Pulmonary artery endothelial cell (primary cell): ENCODE data around the gene NME1. TPM values are rescaled to one million over a fixed set of nuclear protein-coding genes. Genes with fewer than 3 reads are reported as not detected.
A peak's percentile ranks its signal among the peaks of the same experiment; 100 is the strongest.
"Not testable (repeated sequence)": the region's sequence is repeated elsewhere in the genome, so short reads cannot be mapped to it uniquely, and the experiment has no call there.

ENCODE experiments used
- DNase-seq: peaks from one replicate; pipeline ENCODE4 v3.0.0-alpha.2; 2011; ENCODE audit warnings: low read depth, low spot score
- total RNA-seq: library from RNA; depleted of rRNA; stranded (reverse); fragments of >200 nt; gene quantifications from 2 replicates; pipeline ENCODE4 v1.2.3, GENCODE V29; 2014

NME1 gene
- total RNA-seq, 1 donor from 2014 or later = 186 TPM

DNA sequence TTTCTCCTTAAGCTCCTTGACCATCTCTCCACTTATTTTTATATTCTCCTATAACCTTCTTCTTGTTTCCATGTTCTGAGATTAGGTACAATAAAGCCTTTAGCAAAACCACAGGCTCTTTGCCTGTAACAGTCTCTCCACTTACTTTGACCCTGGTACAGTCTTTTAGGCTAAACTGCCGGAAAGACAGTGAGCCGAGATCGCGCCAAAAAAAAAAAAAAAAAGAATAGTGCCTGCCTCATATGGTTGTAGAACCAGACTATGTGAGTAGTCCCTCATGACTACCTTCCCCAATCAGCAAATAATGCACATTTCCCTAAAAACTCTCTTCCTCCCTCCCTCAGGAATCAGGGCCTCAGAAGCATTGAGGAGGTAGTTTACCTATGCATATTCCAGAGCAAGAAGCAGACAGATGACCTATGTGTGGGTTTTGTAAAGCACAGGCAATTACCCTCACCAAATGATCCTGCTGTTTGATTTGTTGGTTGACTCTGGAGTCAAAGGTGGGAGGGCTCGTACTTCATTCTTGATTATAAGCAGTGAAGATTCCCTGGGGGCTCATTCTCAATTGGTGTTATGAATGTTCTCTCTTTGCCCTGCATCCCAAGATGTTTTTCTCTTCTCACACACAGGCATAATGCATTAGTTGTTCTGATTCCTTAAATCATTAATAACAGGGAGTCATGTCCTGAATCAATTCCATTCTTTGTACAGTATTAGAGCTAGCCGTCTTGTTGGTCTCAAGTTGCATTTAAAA, 8.9 kb upstream of the NME1 start:
- no peak for DNase-seq

DNA sequence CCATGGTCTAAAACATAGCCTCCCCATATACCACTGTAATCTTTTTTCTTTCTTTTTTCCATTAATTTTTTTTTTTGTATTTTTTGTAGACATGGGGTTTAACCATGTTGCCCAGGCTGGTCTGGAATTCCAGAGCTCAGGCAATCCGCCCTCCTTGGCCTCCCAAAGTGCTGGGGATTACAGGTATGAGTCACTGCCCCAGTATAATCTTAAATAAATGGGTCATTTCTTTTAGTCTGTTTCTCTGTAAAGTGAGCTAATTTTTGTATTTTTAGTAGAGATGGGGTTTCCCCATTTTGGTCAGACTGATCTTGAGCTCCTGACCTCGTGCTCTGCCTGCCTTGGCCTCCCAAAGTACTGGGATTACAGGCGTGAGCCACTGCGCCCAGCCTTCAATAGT, 5.7 kb upstream of the NME1 start:
- no peak for DNase-seq

DNA sequence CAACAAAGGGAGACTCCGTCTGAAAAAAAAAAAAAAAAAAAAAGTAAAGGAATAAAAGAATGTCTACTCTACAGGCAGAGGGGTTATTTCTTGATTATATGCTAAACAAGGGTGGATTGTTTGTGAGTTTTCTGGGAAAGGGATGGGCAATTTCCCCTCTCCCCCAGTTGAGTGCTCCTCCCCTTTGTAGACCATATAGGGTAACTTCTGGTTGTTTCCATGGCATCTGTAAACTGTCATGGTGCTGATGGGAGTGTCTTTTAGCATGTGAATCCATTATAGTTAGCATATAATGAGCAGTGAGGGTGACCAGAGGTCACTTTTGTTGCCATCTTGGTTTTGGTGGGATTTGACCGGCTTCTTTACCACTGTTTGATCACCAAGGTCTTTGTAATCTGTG, 4.2 kb upstream of the NME1 start:
- DNase-seq = no peak

DNA sequence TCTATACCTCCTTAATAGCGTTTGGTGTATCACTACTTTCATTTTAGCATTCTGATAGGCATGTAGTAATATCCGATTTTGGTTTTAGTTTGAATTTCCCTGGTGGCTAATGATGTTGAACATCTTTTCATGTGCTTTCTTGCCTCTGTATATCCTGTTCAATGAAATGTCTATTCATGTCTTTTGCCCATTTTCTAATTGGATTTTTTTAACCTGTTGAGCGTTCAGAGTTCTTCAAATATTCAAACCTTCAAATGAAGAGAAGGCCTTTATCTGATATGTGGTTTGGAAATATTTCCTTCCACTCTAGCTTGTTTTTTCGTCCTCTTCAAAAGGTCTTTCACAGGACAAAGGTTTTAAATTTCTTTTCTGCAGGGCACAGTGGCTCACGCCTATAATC, 2.4 kb upstream of the NME1 start:
- no peak for DNase-seq

DNA sequence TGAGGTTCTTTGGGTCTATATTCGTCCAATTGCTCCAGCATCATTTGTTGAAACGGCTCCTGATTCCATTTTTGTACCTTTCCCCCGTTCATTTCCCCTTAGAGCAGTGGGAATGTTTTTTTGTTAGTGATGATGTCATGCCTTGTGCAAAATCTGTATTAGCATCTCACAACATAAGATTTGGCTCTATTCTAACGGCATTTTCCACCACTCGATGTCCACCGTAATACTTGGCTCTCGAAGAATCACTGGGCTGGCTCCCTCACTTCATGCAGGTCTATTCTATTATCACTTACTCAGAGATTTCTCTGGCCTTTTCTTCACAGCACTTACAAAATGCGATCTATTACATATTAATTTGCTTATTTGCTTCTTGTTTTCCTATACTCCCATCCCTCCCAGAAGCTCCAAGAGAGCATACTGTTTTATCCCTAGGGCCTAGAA, 571 bp upstream of the NME1 start:
- DNase-seq = no peak

DNA sequence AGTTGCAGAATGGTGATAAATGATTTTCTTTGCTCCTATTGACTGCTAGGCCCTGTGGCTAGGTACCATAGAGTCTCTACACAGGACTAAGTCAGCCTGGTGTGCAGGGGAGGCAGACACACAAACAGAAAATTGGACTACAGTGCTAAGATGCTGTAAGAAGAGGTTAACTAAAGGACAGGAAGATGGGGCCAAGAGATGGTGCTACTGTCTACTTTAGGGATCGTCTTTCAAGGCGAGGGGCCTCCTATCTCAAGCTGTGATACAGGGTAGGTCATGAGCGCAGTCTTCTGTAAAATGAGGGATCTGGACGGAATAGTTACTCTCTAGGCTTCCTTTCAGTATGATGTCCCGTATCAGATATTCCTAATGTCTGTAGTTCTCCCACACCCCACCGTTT, 817 bp downstream of the NME1 start:
- DNase-seq = no peak

DNA sequence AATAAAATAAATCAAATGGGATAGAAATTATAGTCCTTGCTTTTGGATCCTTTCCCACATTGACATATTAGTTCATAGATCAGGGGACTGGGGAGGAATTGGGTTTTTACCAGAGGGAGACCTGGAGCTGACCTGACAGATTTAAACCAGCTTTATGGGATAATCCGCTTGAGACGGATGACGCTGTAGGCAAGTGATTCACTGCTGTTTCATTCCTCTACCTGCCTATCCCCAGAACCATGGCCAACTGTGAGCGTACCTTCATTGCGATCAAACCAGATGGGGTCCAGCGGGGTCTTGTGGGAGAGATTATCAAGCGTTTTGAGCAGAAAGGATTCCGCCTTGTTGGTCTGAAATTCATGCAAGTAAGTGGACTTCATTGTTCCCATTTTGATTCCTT, 2.1 kb downstream of the NME1 start:
- no peak for DNase-seq

DNA sequence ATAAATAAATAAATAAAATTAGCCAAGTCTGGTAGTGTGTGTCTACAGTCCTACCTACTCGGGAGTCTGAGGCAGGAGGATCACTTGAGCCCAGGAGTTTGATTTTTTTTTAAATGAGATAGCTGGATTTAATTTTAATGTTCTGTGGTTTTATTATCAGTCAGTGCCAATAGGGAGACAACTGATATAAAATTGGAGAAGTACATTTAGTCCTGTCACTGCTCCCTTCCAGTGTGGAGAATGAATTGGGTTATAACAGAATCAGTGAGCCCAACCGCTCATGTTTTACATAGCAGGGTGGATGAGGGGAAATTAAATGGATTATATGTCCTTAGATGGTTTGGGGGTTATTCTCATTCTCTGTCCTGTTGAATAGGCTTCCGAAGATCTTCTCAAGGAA, 6.2 kb downstream of the NME1 start:
- DNase-seq = no peak

DNA sequence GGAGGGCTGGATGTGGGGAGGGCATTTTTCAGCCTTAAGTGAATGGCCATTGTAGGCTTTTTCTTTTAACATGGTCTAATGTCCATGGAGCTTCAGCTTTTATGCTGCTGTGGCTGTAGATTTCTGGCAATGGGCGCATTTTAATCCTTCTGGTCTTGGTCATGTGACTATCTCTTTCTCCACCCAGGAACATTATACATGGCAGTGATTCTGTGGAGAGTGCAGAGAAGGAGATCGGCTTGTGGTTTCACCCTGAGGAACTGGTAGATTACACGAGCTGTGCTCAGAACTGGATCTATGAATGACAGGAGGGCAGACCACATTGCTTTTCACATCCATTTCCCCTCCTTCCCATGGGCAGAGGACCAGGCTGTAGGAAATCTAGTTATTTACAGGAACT, 8.2 kb downstream of the NME1 start:
- DNase-seq = no peak

DNA sequence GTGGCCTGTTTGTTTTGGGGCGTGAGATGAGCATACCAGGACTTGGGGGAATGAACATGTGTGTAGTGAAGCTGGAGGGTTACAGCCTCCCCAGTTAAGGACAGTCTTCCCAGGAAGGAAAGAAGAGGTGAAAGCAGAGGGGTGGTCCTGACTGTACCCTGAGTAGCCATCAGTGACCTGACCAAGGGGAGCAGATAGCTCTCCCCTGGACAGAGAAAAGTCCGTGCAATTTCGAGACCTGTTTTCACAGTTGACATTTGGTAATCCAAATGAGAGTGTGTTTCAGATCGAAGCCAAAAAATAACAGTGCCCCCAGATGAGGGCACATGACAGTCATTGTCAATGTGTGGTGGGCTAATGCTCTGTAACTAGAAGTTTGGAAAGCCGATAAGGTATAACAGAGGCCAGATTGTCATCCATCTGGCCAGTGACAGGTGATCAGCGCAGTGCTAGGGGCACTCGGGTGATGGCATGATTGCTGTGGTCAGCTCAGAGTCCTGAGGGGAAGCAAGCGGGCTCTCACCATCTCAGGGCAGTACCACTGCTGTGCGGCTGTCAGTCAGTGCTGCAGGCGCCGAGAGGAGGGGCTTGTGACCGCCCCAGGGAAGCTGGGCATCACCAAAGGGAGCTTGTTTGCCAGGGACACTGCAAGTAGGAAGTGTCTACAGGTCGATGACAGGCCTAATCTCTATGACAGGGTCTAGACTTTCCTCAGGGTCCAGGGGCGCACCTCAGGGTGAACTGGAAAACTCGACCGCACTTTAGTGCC, 11.7 kb downstream of the NME1 start:
- no peak for DNase-seq

DNA sequence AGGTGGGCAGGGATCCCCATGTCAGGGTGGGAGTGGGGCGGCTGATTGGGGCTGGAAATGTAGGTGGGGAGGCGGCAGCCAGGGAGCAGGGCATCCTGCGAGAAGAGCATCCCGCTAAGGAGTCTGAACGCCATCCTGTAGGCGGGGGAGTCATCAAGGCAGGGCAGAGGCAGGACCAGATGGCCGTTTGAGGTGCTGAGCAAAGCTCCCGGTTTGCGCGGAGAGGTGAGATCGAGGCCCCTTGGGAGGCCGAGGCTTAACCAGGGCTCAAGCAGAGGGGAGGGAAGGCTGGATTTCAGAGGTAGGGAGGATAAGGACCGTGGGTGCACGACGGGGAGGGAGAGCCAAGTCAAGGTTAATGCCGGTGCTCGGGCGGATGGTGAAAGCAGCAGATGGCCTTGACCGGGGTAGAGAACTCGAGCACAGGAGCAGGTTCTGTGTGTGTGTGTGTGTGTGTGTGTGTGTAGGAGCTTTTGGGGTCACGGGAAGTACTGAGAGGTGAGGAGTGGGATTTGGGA, 12.4 kb downstream of the NME1 start:
- DNase-seq = no peak

DNA sequence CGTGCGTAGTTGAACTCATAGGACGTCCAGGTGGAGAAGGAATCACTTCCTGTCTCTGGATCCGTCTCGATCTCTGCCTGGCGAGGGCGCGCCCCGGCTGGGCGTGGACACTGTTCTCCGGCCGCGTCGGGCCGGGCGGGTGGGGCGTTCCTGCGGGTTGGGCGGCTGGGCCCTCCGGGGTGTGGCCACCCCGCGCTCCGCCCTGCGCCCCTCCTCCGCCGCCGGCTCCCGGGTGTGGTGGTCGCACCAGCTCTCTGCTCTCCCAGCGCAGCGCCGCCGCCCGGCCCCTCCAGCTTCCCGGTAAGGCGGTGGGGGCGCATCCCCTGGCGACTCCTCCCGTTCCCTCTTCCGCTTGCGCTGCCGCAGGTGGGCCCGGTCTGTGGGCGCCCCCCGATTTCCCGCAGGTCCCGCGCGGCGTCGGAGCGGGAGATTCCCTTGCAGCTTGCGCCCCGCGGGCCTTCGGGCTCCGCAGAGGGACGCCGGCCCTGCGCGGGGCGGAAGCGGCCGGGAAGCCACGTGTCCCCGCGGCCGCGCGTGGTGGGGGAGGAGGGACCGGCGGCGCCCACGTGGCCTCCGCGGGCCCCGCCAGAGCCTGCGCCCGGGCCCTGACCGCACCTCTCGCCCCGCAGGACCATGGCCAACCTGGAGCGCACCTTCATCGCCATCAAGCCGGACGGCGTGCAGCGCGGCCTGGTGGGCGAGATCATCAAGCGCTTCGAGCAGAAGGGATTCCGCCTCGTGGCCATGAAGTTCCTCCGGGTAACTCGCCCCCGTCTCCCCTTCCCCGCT, 13.0 kb downstream of the NME1 start, which contains the start of gene NME2:
TSS of gene NME2 (plus strand) at position 214 of the 789 bp plus-strand sequence. CDS start at position 634, 420 bp downstream.
- DNase-seq = peak; percentile 33

DNA sequence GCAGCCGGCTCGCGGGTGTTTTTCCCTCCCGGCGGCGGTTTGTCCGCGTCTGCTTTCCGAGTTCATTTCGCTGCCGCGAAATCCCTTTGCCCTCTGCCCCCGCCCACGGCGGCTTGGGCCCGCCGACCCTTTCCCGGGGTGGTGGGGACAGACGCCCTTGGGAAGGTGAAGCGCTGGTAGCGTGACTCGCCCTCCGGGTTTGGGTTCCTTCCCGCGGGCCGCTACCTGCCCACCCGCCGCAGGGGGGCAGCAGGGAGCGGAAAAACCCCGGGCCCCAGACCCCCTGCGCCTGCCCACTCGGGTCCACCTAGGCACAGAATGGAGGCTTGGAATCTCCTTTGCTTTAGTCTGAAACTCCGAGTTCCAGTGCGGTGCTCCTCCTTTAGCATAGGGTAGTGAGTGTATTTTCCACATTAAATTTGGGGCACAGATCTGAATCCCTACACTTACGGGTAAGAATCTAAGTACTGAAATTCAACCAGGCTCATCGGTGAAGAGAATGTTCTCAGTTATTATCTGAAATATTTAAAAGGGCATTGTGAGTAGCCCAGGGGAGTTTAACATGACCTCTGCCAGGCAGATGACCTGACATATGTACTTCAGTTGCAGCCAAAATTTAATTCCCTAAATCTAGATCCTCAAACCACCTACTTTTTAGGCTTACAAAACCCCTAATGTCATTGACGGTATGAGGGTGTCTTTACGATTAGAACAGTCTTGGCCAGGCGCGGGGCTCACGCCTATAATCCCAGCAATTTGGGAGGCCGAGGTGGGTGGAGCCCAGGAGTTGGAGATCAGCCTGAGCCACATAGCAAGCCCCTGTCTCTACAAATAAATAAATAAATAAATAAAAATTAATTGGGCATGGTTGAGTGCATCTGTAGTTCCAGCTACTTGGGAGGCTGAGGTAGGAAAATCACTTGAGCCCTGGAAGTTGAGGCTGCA, 13.9 kb downstream of the NME1 start:
- DNase-seq = no peak

DNA sequence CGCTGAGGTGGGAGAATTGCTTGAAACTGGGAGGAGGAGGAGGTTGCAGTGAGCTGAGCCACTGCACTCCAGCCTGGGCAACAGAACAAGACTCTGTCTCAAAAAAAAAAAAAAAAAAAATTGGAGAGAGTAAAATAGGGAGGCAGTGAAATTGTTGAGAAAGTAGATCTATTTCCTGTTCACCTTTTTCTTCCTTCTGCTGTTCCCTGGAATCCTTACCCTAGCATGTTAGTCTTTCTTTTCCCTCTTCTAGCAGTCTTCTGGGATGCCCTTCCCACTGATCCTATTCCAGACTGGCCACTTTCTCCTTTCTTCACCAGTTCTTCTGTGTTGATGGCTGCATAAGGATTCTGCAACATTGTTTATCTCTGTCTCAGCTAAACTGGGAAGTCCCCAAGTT, 16.0 kb downstream of the NME1 start:
- DNase-seq = no peak

DNA sequence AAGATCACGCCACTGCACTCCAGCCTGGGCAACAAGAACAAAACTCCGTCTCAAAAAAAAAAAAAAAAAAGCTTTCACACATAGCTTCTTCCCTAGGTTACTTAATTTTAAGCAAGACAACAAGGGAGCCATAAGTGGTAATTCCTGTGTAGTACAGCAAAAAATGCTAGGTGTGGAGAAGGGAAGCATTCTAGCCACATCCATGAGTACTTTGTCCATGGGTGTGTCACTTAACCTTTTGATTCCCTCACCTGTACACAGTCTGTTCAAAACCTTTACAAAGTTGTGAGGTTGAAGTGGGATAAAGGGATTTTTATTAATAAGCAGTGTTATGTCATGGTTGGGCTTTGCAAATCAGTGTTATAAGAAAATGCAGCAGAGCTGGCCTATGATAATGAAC, 17.4 kb downstream of the NME1 start:
- no peak for DNase-seq

DNA sequence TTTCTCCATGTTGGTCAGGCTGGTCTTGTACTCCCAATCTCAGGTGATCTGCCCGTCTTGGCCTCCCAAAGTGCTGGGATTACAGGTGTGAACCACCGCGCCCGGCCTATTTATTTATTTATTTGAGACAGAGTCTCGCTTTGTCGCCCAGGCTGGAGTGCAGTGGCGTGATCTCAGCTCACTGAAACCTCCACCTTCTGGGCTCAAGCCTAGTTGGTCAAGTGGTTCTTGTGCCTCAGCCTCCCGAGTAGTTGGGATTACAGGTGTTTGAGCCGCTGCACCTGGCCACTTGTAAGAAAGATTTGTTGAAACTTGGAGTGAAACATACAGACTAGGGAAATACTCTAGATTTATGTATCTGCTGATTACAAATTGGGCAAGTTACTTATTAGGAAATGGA, 18.7 kb downstream of the NME1 start:
- DNase-seq = not testable (repeated sequence)

DNA sequence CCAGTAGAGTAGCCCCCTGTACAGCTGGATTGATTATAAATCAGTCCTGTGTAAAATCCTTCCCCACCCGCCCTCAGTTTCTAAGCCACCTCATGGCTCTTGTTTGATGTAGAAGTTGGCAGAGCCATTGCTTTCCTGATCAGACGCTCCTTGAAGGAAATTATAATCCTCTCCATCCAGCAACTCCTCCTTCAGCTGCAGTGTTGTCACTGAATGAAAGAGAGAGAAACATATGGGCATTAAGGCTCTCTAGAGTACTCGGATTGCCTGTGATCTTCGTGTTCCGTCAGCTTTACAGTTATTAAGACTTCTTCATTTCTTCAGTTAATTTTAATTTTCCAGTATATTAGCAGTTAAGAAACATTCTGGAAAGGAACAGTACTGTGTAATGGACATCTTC, 27.1 kb downstream of the NME1 start:
- DNase-seq = no peak

DNA sequence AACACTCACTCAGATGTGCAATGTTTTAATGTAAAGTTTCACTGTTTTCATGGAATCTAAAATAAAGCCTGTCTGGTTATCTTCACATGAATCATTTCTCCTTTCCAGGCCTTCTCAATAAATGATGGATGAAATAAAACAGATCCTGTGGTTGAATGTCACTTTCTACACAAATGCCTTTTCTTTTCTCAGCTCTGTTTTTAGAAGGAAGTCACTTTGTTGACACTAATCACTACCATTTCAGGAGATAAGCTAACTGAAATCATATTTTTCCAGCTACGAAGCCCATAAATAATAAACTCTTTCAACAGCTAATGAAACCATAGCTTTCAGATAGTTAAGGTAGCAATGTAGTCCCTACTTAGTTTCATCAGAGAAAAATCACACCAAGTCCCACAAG, 30.8 kb downstream of the NME1 start:
- no peak for DNase-seq

DNA sequence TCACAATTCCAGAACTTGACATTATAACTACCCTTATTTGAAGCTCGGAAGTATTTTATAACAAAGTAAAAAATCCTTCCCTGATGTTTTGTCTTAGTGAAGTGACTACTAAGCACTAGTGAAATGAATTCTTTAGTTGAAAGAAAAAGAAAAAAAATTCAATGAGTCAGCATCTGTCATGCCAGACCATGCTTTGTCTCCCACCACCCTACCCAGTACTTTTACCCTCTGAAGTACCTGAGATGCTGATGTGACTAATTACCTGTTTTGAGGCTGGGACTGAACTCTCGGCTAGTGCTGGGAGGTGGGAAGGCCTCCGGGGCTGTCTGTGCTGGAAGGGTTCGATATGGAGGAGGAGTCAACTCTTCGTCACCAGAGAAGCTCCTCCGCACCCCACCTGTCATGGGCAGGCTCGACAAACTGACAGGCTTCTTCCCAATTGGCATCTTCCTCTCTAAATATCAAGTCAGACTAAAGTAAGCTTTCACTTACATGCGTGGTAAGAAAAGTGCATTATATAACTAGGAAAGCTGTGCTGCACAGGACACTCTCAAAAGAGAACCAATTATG, 32.5 kb downstream of the NME1 start:
- no peak for DNase-seq

DNA sequence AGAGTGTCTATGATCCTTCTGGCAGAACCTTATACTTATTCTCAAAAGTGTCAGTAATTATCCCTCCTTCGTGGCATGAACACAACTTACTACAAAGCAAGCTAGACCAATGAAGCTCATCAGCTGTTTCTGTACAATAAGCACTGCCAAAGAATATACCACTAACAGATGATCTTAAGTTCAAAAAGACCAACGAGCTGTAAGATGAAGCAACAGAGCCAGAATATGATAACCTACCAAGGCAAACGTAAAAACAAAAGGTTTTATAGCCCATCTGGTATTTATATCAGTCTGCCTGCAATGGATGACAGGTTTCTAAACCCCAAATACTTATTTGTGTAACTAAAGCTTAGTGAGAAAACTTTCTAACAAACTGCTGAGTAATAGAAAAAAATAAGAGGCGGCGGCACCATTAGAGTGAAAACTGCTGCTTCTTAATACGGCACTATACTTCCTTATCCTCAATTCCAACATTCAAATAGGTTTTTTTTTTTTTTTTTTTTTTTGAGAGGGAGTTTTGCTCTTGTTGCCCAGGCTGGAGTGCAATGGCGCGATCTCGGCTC, 35.0 kb downstream of the NME1 start:
- DNase-seq = no peak
